DOHH2 (cell line): ENCODE measurements around the gene NR3C2.

ENCODE experiments used
- H3F3A ChIP-seq: fragments of 200-600 bp; sonication (generic), shearing (Covaris generic); 2 replicates; pipeline ENCODE4 v1.6.0; 2016; ENCODE audit warnings: antibody characterized with exemption, mild to moderate bottlenecking; ENCODE audit not compliant: control insufficient read depth, insufficient read depth
- H3K27ac ChIP-seq: fragments of 200-600 bp; sonication (generic); 2 replicates; pipeline ENCODE4 v1.5.1; 2014; ENCODE audit warnings: low read depth, mild to moderate bottlenecking, low read length, moderate library complexity
- H3K27me3 ChIP-seq: fragments of 200-600 bp; sonication (generic); 2 replicates; pipeline ENCODE4 v1.6.1; 2014; ENCODE audit warnings: mild to moderate bottlenecking, low read length, mixed read lengths; ENCODE audit not compliant: control insufficient read depth
- H3K36me3 ChIP-seq: fragments of 200-600 bp; sonication (generic); 2 replicates; pipeline ENCODE4 v1.6.1; 2014; ENCODE audit warnings: mild to moderate bottlenecking, low read length, moderate library complexity, mixed read lengths; ENCODE audit not compliant: control insufficient read depth
- H3K4me1 ChIP-seq: fragments of 200-600 bp; sonication (generic); 2 replicates; pipeline ENCODE4 v1.6.1; 2014; ENCODE audit warnings: mild to moderate bottlenecking, low read length, mixed read lengths; ENCODE audit not compliant: control insufficient read depth
- H3K4me2 ChIP-seq: fragments of 200-600 bp; sonication (generic); 2 replicates; pipeline ENCODE4 v1.6.0; 2014; ENCODE audit warnings: mild to moderate bottlenecking, low read length, moderate library complexity
- H3K4me3 ChIP-seq: fragments of 200-600 bp; sonication (generic); 2 replicates; pipeline ENCODE4 v1.5.1; 2014; ENCODE audit warnings: mild to moderate bottlenecking, low read length, mixed read lengths
- H3K79me2 ChIP-seq: fragments of 200-600 bp; sonication (generic); 2 replicates; pipeline ENCODE4 v1.6.1; 2014; ENCODE audit warnings: mild to moderate bottlenecking, low read length, mixed read lengths; ENCODE audit not compliant: control insufficient read depth
- H3K9me2 ChIP-seq: fragments of 200-600 bp; sonication (generic); replicated peaks from 2 replicates; pipeline ENCODE4 v1.6.1; 2014; ENCODE audit warnings: mild to moderate bottlenecking, low read length, mixed read lengths; ENCODE audit not compliant: control insufficient read depth
- H3K9me3 ChIP-seq: fragments of 200-600 bp; sonication (generic); 2 replicates; pipeline ENCODE4 v1.6.1; 2014; ENCODE audit warnings: antibody characterized with exemption, low read length, mixed read lengths; ENCODE audit not compliant: control insufficient read depth, insufficient read depth
- H4K20me1 ChIP-seq: fragments of 200-600 bp; sonication (generic); 2 replicates; pipeline ENCODE4 v1.6.0; 2014; ENCODE audit warnings: low read depth, mild to moderate bottlenecking, antibody characterized with exemption, low read length, moderate library complexity; ENCODE audit not compliant: control insufficient read depth, insufficient read depth
- EZH2phosphoT487 ChIP-seq: fragments of 200-600 bp; sonication (generic); IDR thresholded peaks from 2 replicates; pipeline ENCODE4 v1.6.1; 2017; ENCODE audit warnings: borderline replicate concordance, mild to moderate bottlenecking, antibody characterized with exemption, low read length, moderate library complexity, mixed read lengths
- TF ChIP-seq, protein P1 (sequence below): fragments of 200-600 bp; sonication (generic); IDR thresholded peaks from one replicate; pipeline ENCODE4 v1.5.1; 2014; ENCODE audit warnings: antibody characterized with exemption, mild to moderate bottlenecking, low read depth, low read length; ENCODE audit not compliant: poor library complexity, severe bottlenecking

The NR3C2 gene

DNA sequence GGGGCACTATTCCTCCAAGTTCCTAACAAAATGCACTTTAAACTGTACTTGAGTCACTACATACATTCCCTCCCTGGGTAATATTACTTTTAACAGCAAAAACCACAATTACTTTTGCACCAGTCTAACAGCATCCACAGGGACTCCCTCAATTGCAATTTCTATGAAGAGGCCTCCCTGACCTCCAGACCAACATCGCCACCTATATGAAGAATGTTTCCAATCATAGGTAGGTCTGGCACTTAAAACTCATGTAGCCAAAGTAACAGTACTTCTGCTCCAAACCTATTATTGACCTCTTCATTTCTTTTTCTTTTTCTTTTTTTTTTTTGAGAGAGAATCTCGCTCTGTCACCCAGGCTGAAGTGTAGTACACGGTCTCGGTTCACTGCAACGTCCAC is 15.6 kb downstream of the NR3C2 start:
- no peaks in the 10 kb centered on the region for H3K4me1 ChIP-seq
- no peaks in the 10 kb centered on the region; the same call in 1 of the 2 replicates for H3K27me3 ChIP-seq
- H3K9me2 ChIP-seq: no peaks in the 10 kb centered on the region
- no peaks in the 10 kb centered on the region for H4K20me1 ChIP-seq
- H3K27ac ChIP-seq: no peak overlapping the region
- no peak for TF ChIP-seq EZH2phosphoT487
- TF ChIP-seq, protein P1, sequence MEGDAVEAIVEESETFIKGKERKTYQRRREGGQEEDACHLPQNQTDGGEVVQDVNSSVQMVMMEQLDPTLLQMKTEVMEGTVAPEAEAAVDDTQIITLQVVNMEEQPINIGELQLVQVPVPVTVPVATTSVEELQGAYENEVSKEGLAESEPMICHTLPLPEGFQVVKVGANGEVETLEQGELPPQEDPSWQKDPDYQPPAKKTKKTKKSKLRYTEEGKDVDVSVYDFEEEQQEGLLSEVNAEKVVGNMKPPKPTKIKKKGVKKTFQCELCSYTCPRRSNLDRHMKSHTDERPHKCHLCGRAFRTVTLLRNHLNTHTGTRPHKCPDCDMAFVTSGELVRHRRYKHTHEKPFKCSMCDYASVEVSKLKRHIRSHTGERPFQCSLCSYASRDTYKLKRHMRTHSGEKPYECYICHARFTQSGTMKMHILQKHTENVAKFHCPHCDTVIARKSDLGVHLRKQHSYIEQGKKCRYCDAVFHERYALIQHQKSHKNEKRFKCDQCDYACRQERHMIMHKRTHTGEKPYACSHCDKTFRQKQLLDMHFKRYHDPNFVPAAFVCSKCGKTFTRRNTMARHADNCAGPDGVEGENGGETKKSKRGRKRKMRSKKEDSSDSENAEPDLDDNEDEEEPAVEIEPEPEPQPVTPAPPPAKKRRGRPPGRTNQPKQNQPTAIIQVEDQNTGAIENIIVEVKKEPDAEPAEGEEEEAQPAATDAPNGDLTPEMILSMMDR: no peak
- no peak overlapping the region for H3K4me2 ChIP-seq
- no peak overlapping the region for H3K4me3 ChIP-seq
- H3F3A ChIP-seq: no peaks in the 10 kb centered on the region
- no peaks in the 10 kb centered on the region for H3K79me2 ChIP-seq
- H3K9me3 ChIP-seq: no peaks in the 10 kb centered on the region
- H3K36me3 ChIP-seq: no peaks in the 10 kb centered on the region

DNA sequence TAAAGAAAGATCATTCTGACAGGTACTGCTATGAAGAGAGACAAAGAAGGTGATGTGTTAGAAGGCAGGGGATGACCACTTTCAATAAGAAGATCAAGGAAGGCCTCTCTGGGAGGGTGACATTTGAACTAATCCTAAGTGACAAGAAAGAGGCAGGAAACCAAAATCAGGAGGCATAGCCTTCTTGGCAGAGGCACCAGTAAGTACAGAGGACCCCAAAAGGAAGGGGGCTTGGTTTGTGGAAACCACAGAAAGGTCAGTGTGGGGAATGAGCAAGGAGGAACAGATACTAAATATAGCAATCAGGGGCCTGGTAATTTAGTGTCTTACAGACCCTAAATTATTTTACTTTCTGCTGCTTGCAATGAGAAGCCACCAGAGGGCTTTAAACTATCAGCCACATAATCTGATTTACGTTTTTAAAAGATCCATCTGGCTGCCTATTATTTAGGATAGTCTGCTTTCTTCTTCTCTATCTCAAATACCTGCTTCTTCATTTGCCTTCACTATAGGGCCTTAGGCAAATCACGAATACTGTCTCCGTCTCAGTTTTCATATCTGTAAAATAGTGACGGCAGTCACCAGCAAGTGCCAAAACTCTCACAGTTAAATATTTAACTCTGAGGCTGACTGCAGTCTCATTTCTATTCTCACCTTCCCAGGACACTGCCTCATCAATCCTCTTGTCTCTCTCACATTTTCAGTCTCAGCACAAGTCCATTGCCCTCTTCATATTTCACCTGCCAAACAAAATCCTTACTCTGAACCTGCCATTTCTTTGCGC is 16.7 kb downstream of the NR3C2 start:
- Histone ChIP-seq H3K9me3 (no peaks in the 10 kb centered on the region), H3K27me3 (no peaks in the 10 kb centered on the region), H3F3A (no peaks in the 10 kb centered on the region), H3K4me1 (no peaks in the 10 kb centered on the region), H3K4me3 (no peak overlapping the region), H4K20me1 (no peaks in the 10 kb centered on the region), H3K36me3 (no peaks in the 10 kb centered on the region), H3K27ac (no peak overlapping the region), H3K4me2 (no peak overlapping the region), H3K9me2 (no peaks in the 10 kb centered on the region), H3K79me2 (no peaks in the 10 kb centered on the region)
- TF ChIP-seq, protein P1: no peak
- no peak for TF ChIP-seq EZH2phosphoT487

DNA sequence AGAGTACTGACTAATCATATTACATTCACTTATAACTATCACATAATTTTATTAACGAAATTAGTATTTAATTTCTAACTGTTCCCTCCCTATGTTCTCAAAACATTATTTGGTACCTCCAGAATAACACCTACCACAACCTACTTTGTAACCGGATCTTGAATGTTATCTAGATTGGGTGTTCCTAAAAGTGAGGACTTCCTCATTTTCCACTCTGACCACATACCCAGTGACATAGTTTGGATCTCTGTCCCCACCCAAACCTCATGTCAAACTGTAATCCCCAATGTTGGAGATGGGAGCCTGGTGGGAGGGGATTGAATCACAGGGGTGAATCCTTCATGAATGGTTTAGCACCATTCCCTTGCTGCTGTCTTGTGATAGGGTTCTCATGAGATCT is 21.8 kb downstream of the NR3C2 start:
- Histone ChIP-seq H3K27me3 (no peaks in the 10 kb centered on the region), H3K9me3 (no peaks in the 10 kb centered on the region), H3K4me1 (no peaks in the 10 kb centered on the region), H3K27ac (no peak overlapping the region), H3F3A (no peaks in the 10 kb centered on the region), H3K4me2 (no peak overlapping the region), H3K9me2 (no peaks in the 10 kb centered on the region), H3K79me2 (no peaks in the 10 kb centered on the region), H3K36me3 (no peaks in the 10 kb centered on the region), H4K20me1 (no peaks in the 10 kb centered on the region), H3K4me3 (no peak overlapping the region)
- TF ChIP-seq, protein P1: no peak
- TF ChIP-seq EZH2phosphoT487: no peak

DNA sequence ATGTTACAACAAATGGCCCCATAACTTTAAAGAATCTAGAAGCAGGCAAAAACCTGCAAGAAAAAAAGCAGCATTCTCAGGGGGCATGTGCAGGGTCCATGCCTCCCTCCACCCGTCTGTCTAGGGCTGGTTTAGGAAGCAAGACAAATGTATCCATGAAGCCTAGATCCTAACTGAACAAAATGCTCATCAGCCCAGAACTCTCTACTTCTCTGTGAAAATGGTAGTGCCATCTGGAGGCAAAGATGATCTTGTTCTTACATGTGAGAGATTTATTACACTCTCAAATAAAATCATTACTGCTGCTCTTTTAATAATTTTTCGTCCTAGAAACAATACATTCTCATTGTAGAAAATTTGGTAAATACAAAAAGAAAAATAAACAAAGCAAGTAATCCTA is 26.7 kb downstream of the NR3C2 start:
- no peak overlapping the region for H3K4me2 ChIP-seq
- no peaks in the 10 kb centered on the region for H3F3A ChIP-seq
- H3K27me3 ChIP-seq: no peaks in the 10 kb centered on the region
- no peaks in the 10 kb centered on the region for H3K36me3 ChIP-seq
- H3K4me3 ChIP-seq: no peak overlapping the region
- H3K9me3 ChIP-seq: no peaks in the 10 kb centered on the region
- H3K27ac ChIP-seq: no peak overlapping the region
- no peaks in the 10 kb centered on the region for H3K9me2 ChIP-seq
- no peaks in the 10 kb centered on the region for H3K79me2 ChIP-seq
- TF ChIP-seq EZH2phosphoT487: no peak
- TF ChIP-seq, protein P1: no peak
- no peaks in the 10 kb centered on the region for H3K4me1 ChIP-seq
- H4K20me1 ChIP-seq: no peaks in the 10 kb centered on the region
